Thyroid gland (tissue), 4 donors: ENCODE measurements around the gene FMN1. TPM values are rescaled to one million over a fixed set of nuclear protein-coding genes. Genes with fewer than 3 reads are reported as not detected.

ENCODE experiments used
- DNase-seq, 2 donors: peaks; one replicate each; pipeline ENCODE4 v3.0.0-alpha.2; 2019
- H3K27ac ChIP-seq, 3 donors: fragments of 200-600 bp; sonication (generic); 1 replicate in 2 of 3; 2 replicates in 1 of 3; pipeline ENCODE4 v1.5.1; 2016 to 2019; ENCODE audit warnings: mild to moderate bottlenecking in 1 of 3, moderate library complexity in 1 of 3
- H3K27me3 ChIP-seq: fragments of 200-600 bp; sonication (generic); one replicate; pipeline ENCODE4 v1.5.1; 2019
- H3K36me3 ChIP-seq, 2 donors: fragments of 200-600 bp; sonication (generic); one replicate each; pipeline ENCODE4 v1.5.1; 2016 to 2019
- H3K4me1 ChIP-seq, 2 donors: fragments of 200-600 bp; sonication (generic); one replicate each; pipeline ENCODE4 v1.5.1; 2017 to 2019
- H3K4me3 ChIP-seq, 3 donors: fragments of 200-600 bp; sonication (generic); replicated peaks in 1 of 3; 1 replicate in 2 of 3; 2 replicates in 1 of 3; pipeline ENCODE4 v1.5.1; 2016; ENCODE audit warnings: mild to moderate bottlenecking in 1 of 3
- H3K9me3 ChIP-seq: fragments of 200-600 bp; sonication (generic); one replicate; pipeline ENCODE4 v1.5.1; 2017
- CTCF ChIP-seq, 6 experiments: fragments of 200-600 bp in 3 of 6; fragments of 450-650 bp in 3 of 6; sonication (generic) in 3 of 6; IDR thresholded peaks; one replicate each; pipeline ENCODE4 v1.5.1; 2016 to 2019; ENCODE audit warnings: antibody characterized with exemption in 6 of 6, mild to moderate bottlenecking in 2 of 6, inconsistent platforms in 1 of 6, moderate library complexity in 1 of 6
- POLR2A ChIP-seq, 2 donors: fragments of 450-650 bp; IDR thresholded peaks; one replicate each; pipeline ENCODE4 v1.6.1; 2017; ENCODE audit warnings: antibody characterized with exemption in 2 of 2, mild to moderate bottlenecking in 2 of 2, moderate library complexity in 1 of 2
- WGBS, 2 donors: methylation state at CpG; one replicate each; pipeline ENCODE4 v1.1.5; 2017; 5-methylcytosine and 5-hydroxymethylcytosine counted together
- intact Hi-C: fragments of 100-400 bp; cut with DNase I; formaldehyde crosslinking; loops from one replicate; pipeline ENCODE4 v1.15.1; 2023
- total RNA-seq, 4 donors: library from RNA; depleted of rRNA; stranded (reverse); fragments of >200 nt; gene quantifications; one replicate each; pipeline ENCODE4 v1.2.3, GENCODE V29; 2016

FMN1 gene
- total RNA-seq, 4 donors from 2014 or later = 13.8 to 28.3 (median 22.5) TPM

- intact Hi-C loops = no loop called here
- Histone ChIP-seq H3K9me3 (no peaks in the 10 kb centered on the region), H3K27me3 (peaks cover 10% of the 10 kb centered on the region), H3K27ac (no peak overlapping the region), H3K4me3 (no peak overlapping the region), H3K4me1 (peaks cover 15 to 25% of the 10 kb centered on the region in 2 donors), H3K36me3 (no peaks in the 10 kb centered on the region)
- 88 to 91% methylated on average over 6 of the region's 6 CpGs for WGBS, 2 donors
- DNase-seq = no peak
- no peak for TF ChIP-seq CTCF (IDR thresholded peaks at IDR 0.05)
- no peak for TF ChIP-seq POLR2A (IDR thresholded peaks at IDR 0.05)
Observed at GRCh38 chr15:32721596-32721995, 472.9 kb downstream of the FMN1 start.

- intact Hi-C loops = no loop called here
- no peak for TF ChIP-seq POLR2A (IDR thresholded peaks at IDR 0.05)
- no peak for TF ChIP-seq CTCF (IDR thresholded peaks at IDR 0.05)
- no peaks in the 10 kb centered on the region for H3K36me3 ChIP-seq
- WGBS, 2 donors = 5% methylated on average over 20 to 43 of the region's 70 CpGs
- H3K4me1 ChIP-seq = peaks cover 15 to 25% of the 10 kb centered on the region in 2 donors
- no peaks in the 10 kb centered on the region for H3K9me3 ChIP-seq
- H3K27ac ChIP-seq = no peak overlapping the region
- peaks cover 16% of the 10 kb centered on the region for H3K27me3 ChIP-seq
- DNase-seq = peak; percentile 32 to 37
- peak overlapping the region in 1 of 3 donors; percentile 33 for H3K4me3 ChIP-seq
Observed at GRCh38 chr15:32718821-32719716, 475.4 kb downstream of the FMN1 start.

GRCh38 chr15:32718227-32718820 is 476.2 kb downstream of the FMN1 start:
- Histone ChIP-seq H3K9me3 (no peaks in the 10 kb centered on the region), H3K4me3 (peak overlapping the region in 1 of 3 donors; percentile 33), H3K4me1 (peaks cover 15 to 25% of the 10 kb centered on the region in 2 donors), H3K36me3 (no peaks in the 10 kb centered on the region), H3K27ac (no peak overlapping the region), H3K27me3 (peaks cover 16% of the 10 kb centered on the region)
- intact Hi-C loops = no loop called here
- TF ChIP-seq CTCF (IDR thresholded peaks at IDR 0.05) (no peak), POLR2A (IDR thresholded peaks at IDR 0.05) (no peak)
- peak in 1 of 2 donors; percentile 4 for DNase-seq
- WGBS, 2 donors = 0 to 4% methylated on average over 7 to 17 of the region's 60 CpGs

- Histone ChIP-seq H3K36me3 (no peaks in the 10 kb centered on the region), H3K27ac (no peak within 1 kb of the TSS), H3K4me3 (peak within 1 kb of the TSS in 2 of 3 donors; percentile 0 to 33), H3K27me3 (peaks cover 16% of the 10 kb centered on the region), H3K9me3 (no peaks in the 10 kb centered on the region), H3K4me1 (peaks cover 15 to 25% of the 10 kb centered on the region in 2 donors)
- intact Hi-C loops = no loop called here
- 0 to 2% methylated on average over 14 to 16 of the region's 99 CpGs for WGBS, 2 donors
- TF ChIP-seq CTCF (IDR thresholded peaks at IDR 0.05) = no peak
- no peak for TF ChIP-seq POLR2A (IDR thresholded peaks at IDR 0.05)
- DNase-seq = no peak
Observed at GRCh38 chr15:32717426-32718226, 476.9 kb downstream of the FMN1 start, which contains the start of gene GREM1. GREM1 (plus strand) TSS chr15:32718004; CDS start chr15:32730691, 12,687 bp downstream.
